Ramos (cell line): ENCODE data around the gene EDAR.

Source experiments
- in situ Hi-C: fragments of 300-500 bp; cut with MboI; formaldehyde crosslinking; loops from one replicate; pipeline ENCODE4 v1.14.3; 2022; ENCODE audit warnings: low sequenced_read_pairs; ENCODE audit not compliant: unreplicated experiment

EDAR gene

DNA sequence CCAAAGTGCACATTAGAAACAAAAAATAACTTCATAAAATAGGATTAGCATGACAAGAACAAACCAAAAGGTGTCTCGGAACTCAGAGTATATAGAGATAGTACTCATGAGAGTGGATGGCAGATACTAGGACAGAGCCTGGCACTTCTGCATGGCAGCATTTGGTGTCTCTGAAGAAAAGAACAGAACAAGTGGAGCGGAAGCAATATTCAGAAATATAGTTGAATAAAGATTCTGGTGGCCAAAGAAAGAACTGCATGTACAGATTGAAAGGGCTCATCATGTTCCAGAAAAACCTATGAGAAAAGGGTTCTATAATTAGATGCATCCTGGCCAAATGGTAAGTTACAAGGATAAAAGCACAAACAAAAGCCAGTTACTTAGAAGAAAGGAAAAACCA, 111.5 kb downstream of the EDAR start:
- in situ Hi-C loops = no loop called here

- in situ Hi-C loops = no loop called here
Measured at GRCh38 chr2:108870069-108870644, 118.9 kb downstream of the EDAR start.

DNA sequence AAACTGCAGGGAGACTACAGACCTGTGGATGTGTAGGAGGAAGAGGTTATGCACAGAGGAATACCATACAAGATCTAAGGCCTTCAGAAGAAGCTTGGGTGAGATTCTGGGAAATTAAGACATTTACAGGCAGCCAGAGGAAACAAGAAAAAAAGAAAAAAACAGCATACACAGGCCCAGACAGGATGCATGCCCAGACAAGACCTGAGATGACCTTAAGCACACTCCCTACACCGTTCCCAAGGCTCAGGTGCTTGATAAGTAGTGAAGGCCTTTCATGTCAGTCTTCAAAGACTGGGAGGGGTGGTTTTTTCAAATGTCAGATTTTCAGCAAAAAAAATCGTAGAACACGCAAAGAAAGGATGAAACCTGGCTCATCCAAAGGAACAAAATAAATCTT, 119.5 kb downstream of the EDAR start:
- in situ Hi-C loops = no loop called here

GRCh38 chr2:108868911-108869310, 120.1 kb downstream of the EDAR start:
- in situ Hi-C loops = no loop called here

- in situ Hi-C loops = no loop called here
Measured at GRCh38 chr2:108866041-108866440, 123.0 kb downstream of the EDAR start.

DNA sequence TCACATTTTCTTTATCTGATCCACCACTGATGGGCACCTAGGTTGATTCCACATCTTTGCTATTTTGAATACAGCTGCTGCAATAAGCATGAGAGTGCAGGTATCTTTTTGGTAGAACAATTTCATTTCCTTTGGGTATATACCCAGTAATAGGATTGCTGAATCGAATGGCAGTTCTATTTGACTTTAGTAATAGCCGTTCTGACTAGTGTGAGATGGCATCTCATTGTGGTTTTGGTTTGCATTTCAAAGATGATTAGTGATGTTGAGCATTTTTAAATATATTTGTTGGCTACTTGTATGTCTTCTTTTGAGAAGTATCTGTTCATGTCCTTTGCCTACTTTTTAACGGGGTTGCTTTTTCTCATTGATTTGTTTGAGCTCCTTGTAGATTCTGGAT, 130.1 kb downstream of the EDAR start:
- in situ Hi-C loops = no loop called here

DNA sequence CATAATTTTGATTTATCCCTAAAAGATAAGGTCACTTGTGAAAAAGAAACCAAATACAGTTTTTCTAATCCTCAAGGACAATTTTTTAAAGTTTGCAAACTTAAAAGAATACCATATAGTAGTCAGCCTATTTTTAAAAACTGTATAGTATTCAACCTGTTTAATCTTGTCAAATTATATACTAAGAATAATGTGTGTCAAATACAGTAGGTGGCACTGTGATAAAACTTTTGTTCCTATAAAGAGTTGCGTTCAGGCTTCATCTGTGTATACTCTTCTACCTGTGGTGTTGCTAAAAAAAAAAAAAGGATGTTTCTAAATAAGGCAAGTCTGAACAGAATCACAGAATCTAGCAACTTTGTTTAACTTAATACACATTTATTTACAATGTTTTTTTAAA, 133.8 kb downstream of the EDAR start:
- in situ Hi-C loops = no loop called here

GRCh38 chr2:108854484-108854883, 134.5 kb downstream of the EDAR start:
- in situ Hi-C loops = no loop called here

DNA sequence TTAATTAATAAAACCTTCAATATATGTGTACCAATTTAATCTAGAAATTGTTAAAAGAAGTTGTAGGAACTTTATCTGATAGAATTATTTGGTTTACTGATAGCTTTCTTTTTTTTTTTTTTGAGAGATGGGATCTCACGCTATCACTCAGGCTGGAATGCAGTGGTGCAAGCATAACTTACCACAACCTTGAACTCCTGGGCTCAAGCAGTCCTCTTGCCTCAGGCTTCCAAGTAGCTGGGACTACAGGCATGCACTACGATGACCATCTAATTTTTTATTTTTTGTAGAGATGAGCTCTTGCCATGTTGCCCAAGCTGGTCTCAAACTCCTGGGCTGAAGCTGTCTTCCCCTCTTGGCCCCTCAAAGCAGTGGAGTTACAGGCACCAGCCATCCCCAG, 135.6 kb downstream of the EDAR start:
- in situ Hi-C loops = no loop called here

DNA sequence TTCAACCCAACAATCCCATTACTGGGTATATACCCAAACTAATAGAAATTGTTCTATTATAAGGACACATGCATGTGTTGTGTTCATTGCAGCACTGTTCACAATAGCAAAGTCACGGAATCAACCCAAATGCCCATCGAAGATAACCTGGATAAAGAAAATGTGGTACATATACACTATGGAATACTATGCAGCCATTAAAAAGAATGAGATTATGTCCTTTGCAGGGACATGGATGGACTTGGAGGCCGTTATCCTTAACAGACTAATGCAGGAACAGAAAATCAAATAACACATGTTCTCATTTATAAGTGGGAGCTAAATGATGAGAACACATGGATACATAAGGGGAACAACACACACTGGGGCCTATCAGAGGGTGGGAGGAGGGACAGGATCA, 136.6 kb downstream of the EDAR start:
- in situ Hi-C loops = no loop called here

GRCh38 chr2:108847000-108847399, 142.0 kb downstream of the EDAR start:
- in situ Hi-C loops = no loop called here

- in situ Hi-C loops = no loop called here
Measured at GRCh38 chr2:108845923-108846322, 143.1 kb downstream of the EDAR start.
